Measurements from ENCODE around the gene RPA1.

- TF ChIP-seq CTCF (IDR thresholded peaks at IDR 0.05 in 2 of 3, conservative IDR thresholded peaks at IDR 0.05 in 1 of 3; ENCODE audit: borderline replicate concordance in 1 of 3, insufficient read depth in 1 of 3, low read depth in 2 of 3, low read length in 2 of 3) (no peak), ZNF274 (IDR thresholded peaks at IDR 0.05; ENCODE audit: low read depth, low read length) (no peak), TCF7L2 (IDR thresholded peaks at IDR 0.05; ENCODE audit: borderline replicate concordance, extremely low read depth, insufficient read depth, insufficient read length) (no peak), REST (IDR thresholded peaks at IDR 0.05; ENCODE audit: low read depth) (no peak), MAX (IDR thresholded peaks at IDR 0.05) (no peak), CEBPB (IDR thresholded peaks at IDR 0.05; ENCODE audit: low read depth) (no peak), EZH2 (IDR thresholded peaks at IDR 0.05) (no peak), EGR1 (IDR thresholded peaks at IDR 0.05; ENCODE audit: low read depth) (no peak), POLR2AphosphoS5 (IDR thresholded peaks at IDR 0.05; ENCODE audit: low read depth, low read length) (no peak), POLR2A (IDR thresholded peaks at IDR 0.05; ENCODE audit: borderline replicate concordance, extremely low read depth, insufficient read depth, insufficient read length) (no peak), RAD21 (IDR thresholded peaks at IDR 0.05; ENCODE audit: low read depth) (no peak), EZH2phosphoT487 (IDR thresholded peaks at IDR 0.05; ENCODE audit: borderline replicate concordance) (no peak)
Observed at GRCh38 chr17:1867307-1867706, 37.5 kb downstream of the RPA1 start.
